ENCODE results near the gene ATP8B4.
"Not testable (repeated sequence)": the region's sequence is repeated elsewhere in the genome, so short reads cannot be mapped to it uniquely, and the experiment has no call there.

The ATP8B4 gene, protein sequence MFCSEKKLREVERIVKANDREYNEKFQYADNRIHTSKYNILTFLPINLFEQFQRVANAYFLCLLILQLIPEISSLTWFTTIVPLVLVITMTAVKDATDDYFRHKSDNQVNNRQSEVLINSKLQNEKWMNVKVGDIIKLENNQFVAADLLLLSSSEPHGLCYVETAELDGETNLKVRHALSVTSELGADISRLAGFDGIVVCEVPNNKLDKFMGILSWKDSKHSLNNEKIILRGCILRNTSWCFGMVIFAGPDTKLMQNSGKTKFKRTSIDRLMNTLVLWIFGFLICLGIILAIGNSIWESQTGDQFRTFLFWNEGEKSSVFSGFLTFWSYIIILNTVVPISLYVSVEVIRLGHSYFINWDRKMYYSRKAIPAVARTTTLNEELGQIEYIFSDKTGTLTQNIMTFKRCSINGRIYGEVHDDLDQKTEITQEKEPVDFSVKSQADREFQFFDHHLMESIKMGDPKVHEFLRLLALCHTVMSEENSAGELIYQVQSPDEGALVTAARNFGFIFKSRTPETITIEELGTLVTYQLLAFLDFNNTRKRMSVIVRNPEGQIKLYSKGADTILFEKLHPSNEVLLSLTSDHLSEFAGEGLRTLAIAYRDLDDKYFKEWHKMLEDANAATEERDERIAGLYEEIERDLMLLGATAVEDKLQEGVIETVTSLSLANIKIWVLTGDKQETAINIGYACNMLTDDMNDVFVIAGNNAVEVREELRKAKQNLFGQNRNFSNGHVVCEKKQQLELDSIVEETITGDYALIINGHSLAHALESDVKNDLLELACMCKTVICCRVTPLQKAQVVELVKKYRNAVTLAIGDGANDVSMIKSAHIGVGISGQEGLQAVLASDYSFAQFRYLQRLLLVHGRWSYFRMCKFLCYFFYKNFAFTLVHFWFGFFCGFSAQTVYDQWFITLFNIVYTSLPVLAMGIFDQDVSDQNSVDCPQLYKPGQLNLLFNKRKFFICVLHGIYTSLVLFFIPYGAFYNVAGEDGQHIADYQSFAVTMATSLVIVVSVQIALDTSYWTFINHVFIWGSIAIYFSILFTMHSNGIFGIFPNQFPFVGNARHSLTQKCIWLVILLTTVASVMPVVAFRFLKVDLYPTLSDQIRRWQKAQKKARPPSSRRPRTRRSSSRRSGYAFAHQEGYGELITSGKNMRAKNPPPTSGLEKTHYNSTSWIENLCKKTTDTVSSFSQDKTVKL

DNA sequence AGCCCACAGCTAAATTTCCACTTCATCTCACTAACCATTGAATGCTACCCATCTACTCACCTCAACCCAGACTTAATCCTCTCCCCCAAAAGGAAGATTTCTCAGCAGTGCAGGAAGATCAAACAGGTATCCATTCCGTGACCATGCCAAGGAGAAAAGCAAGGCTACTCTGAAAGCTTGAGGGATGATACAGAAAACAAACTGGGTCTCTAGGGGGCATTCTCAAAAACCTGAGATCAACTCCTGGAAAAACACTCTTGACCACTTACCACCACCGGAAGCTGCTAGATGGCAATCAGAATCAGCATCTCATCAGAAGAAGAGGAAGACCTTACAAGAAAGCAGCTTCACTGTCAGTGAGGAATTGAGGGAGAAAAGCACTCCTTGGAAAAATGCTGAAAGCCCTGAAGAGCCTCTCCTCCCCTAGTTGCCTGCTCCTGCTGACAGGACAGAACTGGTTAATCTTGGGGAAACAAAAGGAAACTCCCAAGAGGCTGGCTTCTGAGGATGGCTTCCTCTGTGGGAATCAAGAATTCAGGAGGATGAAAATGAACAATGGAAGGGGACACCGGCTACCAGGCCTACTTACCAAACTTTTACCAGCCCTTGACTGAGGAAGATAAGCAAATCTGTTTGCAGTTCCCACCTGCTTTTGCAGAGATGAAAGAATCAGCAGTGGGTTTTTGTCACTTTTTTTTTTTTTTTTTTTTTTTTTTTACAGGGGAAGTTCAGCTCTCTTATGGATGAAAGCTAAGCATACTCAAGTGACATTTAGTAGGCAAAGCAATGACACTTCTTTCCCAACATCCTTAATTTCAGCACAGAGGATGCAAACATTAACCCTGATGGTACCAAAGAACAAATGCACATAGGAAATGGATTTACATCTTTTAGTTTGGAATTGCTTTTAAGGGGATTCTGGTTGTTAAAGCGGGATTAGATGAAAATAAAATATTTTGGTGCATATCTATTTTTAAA lies at the start of gene ATP8B4:
ATP8B4 (minus strand) TSS at position 171 of the 978 bp plus-strand sequence. CDS start 12,267 bp downstream, outside the sequence.
- no peak for DNase-seq (ENCODE audit: low spot score)

DNA sequence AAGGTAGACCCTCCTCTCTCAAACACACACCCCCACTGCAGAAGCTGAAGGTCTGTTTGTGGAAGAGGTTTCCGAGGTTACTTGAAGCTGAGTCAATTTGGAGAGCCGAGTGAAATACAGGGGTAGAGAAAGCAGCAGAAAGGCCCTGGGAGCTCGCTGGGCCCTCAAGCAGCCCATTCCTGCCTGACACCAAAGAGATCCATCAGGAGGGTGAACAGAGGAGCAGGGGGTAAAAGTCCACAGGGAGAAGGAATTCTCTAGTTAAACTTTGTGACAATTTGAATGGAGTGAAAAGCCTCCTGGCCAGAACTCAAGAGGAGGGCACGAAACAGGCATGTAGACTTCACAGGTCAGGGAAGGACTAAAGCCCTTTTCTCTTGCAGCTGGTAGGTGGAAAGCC lies 49.3 kb upstream of the ATP8B4 start:
- no peak for DNase-seq (ENCODE audit: low spot score)

DNA sequence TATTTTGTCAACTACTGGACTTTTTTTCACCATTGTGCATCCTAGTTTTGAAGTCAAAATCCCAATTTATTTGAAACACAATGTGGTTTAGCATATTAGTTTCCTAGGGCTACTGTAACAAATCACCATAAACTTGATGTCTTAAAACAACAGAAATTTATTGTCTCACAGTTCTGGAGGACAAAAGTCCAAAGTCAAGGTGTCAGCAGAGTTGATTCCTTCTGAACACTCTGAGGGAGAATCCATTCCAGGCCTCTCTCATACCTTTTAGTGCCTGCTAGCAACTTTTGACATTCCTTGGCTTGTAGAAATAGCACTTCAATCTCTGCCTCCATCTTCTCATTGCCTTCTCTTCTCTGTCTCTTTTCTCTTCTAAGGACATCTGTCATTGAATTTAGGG lies 48.1 kb upstream of the ATP8B4 start:
- no peak for DNase-seq (ENCODE audit: low spot score)

DNA sequence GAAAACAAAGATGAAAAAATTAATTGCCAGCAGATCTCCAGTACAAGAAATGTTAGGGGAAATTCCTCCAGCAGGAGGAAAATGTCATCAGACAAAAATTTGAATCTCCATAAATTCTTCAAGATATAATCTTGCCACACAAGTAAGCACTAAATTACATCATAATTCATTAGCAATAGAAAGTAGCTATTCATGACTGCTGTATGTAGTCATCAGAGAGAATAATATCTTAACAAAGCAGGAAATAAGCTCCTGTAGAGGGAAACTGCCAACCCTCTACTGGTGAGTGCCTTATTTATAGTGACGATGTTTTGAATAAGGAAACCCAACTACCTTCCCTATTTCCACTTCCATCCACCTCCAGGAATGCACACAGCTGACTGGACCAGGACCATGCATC lies 47.2 kb upstream of the ATP8B4 start:
- DNase-seq (ENCODE audit: low spot score): peak; percentile 64

DNA sequence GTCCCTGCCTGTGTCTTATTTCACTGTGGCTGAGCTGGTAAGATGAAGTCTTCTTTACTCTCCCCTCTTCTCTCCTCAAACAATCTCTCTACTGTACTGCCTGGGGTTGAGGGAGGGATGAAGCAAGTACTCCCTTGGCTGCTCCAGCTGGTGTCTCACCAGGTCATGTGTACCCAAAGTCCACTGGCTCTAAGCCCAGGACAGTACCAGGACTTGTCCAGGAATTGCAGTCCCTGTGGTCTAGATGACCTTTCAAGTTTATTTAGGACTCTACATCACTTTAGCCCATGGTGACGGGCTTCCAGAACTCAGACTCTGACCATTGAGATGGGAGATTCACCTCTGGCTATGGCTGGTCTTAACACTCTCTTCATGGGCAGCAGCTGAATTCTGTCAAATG lies 45.4 kb upstream of the ATP8B4 start:
- no peak for DNase-seq (ENCODE audit: low spot score)

DNA sequence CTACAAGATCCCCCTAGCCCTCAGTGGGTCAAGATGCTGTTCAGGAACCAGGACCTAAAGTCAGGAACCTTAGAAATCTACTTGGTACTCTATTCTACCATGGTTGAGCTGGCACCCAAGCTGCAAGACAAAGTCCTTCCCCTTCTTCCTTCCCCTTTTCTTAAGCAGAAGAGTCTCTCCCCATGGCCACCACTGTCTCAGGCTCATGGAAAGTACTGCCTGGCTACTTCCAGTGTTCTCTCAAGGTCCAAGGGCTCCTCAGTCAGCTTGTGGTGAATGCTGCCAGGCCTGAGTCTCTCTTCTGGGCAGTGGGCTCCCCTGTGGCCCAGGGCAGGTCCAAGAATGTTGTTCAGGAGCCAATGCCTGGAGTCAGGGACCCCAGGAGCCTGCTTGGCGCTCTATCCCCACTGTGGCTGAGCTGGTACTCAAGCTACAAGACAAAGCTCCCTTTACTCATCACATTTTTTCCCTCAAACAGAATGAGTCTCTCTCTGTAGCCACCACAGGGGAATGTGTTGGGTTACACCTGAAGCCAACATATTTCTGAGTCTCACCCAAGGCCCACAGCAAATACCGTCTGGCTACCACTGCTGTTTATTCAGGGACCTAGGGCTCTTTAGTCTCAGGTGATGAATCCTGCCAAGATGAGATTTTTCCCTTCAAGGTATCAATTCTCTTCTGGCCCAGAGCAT lies 44.8 kb upstream of the ATP8B4 start:
- no peak for DNase-seq (ENCODE audit: low spot score)

DNA sequence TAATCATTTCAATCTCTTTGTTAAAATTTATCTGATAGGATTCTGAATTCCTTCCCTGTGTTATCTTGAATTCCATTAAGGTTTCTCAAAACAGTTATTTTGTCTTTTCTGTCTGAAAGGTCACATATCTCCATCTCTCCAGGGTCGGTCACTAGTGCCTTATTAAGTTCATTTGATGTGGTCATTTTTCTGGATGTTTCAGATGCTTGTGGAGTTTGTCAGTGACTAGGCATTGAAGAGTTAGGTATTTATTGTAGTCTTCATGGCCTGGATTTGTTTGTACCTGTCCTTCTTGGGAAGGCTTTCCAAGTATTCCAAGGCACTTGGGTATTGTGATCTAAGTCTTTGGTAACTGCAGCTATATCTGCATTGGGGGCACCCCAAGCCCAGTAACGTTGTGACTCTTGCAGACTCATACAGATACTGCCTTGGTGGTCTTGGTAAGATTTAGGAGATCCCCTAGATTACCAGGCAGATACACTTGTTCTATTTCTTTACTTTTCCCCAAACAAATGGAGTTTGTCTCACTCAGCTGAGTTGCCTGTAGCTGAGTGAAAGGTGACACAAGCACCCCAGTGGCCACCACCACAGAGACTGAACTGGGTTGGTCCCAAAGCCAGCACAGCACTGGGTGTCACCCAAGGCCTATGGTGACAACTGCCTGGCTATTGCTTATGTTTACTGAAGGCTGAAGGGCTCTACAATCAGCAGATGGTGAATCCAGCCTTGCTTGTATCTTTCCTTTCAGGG lies 44.1 kb upstream of the ATP8B4 start:
- no peak for DNase-seq (ENCODE audit: low spot score)

DNA sequence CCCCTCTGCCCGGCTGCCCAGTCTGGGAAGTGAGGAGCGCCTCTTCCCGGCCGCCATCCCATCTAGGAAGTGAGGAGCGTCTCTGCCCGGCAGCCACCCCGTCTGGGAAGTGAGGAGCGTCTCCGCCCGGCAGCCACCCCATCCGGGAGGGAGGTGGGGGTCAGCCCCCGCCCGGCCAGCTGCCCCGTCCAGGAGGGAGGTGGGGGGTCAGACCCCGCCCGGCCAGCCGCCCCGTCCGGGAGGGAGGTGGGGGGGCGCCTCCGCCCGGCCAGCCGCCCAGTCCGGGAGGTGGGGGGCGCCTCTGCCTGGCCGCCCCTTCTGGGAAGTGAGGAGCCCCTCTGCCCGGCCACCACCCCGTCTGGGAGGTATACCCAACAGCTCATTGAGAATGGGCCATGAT lies 39.2 kb upstream of the ATP8B4 start:
- DNase-seq (ENCODE audit: low spot score): not testable (repeated sequence)

DNA sequence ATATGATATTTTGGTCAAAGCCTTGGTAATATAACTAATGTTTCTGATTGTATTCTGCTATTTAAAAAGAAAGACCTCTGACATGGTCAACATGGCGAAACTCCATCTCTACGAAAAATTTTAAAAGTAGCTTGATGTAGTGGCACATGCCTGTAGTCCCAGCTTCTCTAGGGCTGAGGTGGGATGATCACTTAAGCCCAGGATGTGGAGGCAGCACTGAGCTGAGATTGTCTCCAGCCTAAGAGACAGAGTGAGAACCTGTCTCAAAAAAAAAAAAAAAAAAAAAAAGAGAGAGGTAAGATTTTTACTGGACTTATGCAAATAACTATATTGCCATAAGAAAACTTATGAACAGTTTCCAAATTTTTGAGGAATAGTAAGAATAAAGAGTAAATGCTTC lies 32.4 kb upstream of the ATP8B4 start:
- DNase-seq (ENCODE audit: low spot score): no peak

DNA sequence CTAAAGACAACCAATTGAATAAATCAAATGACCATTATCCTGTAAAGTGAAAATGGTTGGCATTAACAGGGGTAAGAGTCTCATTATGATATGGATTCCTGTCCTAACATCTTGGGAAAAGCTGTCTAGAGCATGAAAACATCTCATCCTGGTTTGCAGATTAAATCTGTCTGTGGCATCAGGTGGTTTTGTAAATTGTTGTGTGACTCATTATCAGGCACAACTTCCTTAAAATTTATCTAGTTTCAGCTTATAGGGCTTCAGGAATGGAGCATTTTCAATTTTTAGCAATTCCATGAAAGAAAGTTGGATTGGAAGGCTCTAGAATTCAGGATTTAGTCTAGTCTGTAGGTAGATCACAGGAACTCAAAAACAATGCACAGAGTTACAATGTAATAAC lies 31.8 kb upstream of the ATP8B4 start:
- DNase-seq (ENCODE audit: low spot score): no peak

DNA sequence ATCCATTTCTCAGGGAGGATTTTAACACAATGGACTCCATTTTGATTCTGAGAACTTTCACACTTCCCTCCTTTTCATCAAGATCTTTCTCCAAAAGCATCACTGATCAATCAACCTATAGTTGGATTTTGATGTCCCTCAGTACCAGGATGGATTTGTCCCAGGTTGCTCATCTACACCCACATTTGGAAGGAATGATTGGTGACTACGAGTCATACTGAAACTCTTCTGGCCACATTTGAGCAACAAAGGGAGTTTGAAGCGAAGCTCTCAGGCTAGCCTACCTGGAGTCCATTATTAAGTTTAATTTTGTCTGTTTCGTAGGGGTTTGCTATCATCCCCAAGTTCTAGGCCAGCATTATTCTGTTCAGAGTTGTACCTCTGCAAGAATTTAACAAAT lies 31.3 kb upstream of the ATP8B4 start:
- DNase-seq (ENCODE audit: low spot score): no peak

DNA sequence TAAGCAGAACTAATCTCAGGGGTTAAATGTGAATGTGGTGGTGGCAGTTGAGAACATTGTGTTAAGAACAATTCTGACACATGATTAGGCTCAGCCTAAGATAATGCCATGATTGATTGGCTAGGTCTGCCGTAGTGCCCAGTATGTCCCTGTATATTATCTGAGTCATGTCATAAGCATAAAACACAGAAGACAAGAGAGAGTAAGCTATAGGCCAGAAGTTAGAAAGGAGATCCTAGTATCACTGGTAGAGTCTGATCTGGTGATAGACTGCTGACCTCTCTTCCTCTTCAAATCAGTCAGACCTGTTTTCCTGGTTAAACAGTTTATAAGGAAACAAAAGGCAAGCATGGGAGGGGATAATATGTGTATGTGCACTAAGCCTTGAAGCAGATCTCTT lies 30.1 kb upstream of the ATP8B4 start:
- no peak for DNase-seq (ENCODE audit: low spot score)

DNA sequence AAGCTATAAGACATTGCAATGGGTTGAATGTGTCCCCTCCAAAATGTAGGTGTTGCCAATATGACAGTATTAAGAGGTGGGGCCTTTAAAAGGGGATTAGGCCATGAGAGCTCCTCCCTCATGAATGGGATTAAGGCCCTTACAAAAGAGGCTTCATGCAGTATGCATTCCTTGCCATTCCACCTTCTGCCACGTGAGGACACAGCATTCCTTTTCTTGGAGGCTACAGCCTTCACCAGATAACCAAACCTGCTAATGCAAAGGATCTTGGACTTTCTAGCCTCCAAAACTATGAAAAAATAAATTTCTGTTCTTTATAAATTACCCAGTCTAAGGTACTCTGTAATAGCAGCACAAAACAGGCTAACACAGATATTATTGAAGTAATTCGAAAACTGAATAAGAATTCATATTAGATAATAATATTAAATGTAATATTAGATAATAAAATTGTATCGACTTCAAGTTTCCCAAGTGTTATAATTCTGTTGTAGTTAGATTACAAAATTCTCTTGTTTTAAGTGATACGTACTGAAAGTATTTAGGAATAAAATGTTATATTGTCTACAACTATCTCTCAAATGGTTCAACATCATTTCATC lies 29.4 kb upstream of the ATP8B4 start:
- no peak for DNase-seq (ENCODE audit: low spot score)

DNA sequence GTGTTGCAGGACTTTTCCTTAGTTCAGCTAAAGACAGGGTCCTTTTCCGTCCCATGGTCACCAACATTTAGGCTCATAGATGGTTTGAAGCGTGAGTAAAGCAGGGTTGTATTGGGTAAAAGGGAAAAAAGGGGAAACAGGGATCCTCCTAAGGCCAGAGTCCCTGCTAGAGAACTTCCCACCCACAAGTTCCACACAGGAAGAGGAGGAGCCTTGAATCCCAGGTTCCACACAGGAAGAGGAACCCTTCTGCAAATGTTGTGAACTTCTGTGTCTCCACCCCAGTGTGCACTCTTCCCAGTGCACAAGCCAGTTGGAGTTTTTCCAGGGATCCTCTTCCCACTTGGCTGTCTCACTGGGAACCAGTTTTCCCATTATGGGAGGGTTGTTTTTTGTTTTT lies 27.6 kb upstream of the ATP8B4 start:
- DNase-seq (ENCODE audit: low spot score): no peak

DNA sequence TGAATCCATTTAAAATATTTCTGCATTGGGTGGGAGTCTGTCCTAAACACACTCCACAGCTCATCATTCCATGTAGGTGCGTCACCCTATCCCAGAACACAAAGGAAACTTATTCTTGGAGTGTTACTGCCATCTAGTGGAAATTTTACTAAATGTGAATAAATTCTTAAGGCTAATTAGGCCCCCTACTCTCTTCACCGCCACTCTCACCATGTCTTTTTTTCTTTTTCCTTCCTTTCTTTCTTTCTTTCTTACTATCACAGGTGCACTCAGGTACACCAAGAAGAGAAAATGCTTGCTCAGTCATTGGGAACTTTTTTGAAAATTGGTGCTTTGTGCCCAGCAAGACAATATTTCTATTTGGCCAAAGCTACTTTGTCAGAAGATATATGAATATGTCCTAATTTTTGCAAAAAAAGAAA lies 26.4 kb upstream of the ATP8B4 start:
- DNase-seq (ENCODE audit: low spot score): peak; percentile 54

DNA sequence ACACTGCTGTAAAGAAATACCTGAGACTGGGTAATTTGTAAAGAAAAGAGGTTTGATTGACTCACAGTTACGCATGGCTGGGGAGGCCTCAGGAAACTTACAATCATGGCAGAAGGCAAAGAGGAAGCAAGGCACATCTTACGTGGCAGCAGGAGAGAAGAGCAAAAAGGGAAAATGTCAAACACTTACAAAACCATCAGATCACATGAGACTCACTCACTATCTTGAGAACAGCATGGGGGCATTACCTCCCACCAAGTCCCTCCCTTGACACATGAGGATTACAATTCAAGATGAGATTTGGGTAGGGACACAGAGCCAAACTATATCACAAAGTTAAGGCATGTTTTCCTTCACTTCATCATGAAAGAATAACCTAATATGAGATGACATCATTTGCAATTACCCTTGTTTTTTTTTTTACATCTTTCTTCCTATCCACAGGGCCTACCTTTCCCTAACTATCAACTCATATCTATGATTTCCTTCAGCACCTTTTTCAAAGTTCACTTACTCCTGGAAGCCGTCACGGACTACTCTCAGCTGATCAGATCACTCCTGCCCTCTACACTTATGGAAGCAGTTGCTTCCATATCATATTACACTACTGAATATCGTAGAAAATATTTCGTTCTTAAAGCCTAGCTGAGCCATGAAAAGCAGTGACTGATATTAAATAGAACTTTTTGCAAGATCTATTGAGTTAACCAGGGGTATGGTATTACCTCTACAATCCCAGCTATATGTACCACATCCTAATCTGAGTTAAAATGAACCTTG lies 25.5 kb upstream of the ATP8B4 start:
- DNase-seq (ENCODE audit: low spot score): no peak

DNA sequence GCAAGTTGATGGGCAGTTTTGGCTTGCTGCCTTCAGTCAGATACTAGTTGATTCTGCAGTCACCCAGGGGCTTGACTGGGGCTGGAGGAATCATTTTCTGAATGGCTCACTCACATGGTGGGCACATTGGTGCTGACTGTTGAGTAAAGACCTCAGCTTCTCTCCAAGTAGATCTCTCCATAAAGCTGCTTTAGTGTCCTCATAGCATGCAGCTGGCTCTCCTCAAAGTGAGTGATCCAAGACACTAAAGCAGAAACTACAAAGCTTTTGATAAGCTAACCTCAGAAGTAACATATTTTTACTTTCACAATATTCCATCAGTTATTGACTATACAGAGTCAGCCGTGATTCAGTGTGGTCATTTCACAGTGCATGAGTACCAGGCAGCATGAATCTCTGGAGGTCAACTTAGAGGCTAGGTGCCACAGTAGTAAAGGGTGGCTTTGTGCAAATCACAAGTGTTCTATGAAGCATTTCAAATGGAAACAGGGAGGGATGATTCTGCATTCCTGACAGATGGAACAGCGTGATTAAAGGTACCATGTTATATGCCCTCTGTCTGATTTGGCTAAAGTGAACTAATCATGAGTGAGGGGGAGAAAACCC lies 24.3 kb upstream of the ATP8B4 start:
- DNase-seq (ENCODE audit: low spot score): no peak

DNA sequence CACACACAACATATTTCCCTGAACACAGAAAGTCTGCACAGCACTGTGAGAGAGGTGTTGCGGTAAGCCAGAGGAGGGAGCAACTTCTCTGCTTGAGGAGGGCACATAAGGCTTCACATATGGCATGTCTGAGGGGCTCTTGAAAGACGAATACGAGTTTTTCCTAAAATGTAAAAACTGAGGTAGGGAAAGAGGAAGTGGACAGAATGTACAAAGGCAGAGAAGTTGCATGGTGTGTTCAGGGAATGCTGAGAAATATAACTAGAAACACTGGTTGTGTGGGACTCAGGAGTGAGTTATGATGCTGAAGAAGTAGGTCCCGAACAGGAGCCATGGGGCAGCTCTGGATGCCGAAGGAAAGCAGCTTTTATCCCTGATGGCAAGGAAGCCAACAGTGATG lies 22.8 kb upstream of the ATP8B4 start:
- no peak for DNase-seq (ENCODE audit: low spot score)
